22Rv1 (cell line): ENCODE measurements around the gene LSAMP.

ENCODE experiments used
- CTCF ChIP-seq: fragments of 450-650 bp; IDR thresholded peaks from 2 replicates; pipeline ENCODE4 v1.5.1; 2017; ENCODE audit warnings: mild to moderate bottlenecking
- ZFX ChIP-seq: fragments of 450-650 bp; IDR thresholded peaks from 2 replicates; pipeline ENCODE4 v1.6.1; 2017; ENCODE audit warnings: antibody characterized with exemption, borderline replicate concordance

GRCh38 chr3:116102037-116102436 is 343.2 kb downstream of the LSAMP start:
- TF ChIP-seq CTCF (no peak), ZFX (no peak)
